Measurements from ENCODE around the gene CASR.

CASR gene

GRCh38 chr3:122273498-122273897 is 90.0 kb downstream of the CASR start:
- no peak overlapping the region for H2AFZ ChIP-seq (ENCODE audit: low read length)
- no peaks in the 10 kb centered on the region for H3K79me2 ChIP-seq (ENCODE audit: insufficient read depth, low read length)
- H3K4me3 ChIP-seq (ENCODE audit: low read depth, low read length, poor library complexity, severe bottlenecking): no peak overlapping the region
- H4K20me1 ChIP-seq (ENCODE audit: insufficient read depth, low read length): no peaks in the 10 kb centered on the region
- H3K9ac ChIP-seq (ENCODE audit: low read length): no peak overlapping the region
- TF ChIP-seq, protein P1, sequence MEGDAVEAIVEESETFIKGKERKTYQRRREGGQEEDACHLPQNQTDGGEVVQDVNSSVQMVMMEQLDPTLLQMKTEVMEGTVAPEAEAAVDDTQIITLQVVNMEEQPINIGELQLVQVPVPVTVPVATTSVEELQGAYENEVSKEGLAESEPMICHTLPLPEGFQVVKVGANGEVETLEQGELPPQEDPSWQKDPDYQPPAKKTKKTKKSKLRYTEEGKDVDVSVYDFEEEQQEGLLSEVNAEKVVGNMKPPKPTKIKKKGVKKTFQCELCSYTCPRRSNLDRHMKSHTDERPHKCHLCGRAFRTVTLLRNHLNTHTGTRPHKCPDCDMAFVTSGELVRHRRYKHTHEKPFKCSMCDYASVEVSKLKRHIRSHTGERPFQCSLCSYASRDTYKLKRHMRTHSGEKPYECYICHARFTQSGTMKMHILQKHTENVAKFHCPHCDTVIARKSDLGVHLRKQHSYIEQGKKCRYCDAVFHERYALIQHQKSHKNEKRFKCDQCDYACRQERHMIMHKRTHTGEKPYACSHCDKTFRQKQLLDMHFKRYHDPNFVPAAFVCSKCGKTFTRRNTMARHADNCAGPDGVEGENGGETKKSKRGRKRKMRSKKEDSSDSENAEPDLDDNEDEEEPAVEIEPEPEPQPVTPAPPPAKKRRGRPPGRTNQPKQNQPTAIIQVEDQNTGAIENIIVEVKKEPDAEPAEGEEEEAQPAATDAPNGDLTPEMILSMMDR (IDR thresholded peaks at IDR 0.05; ENCODE audit: low read length): no peak
- no peak for TF ChIP-seq EZH2 (IDR thresholded peaks at IDR 0.05; ENCODE audit: borderline replicate concordance, low read length)
- H3F3A ChIP-seq (ENCODE audit: insufficient read depth, low read length): no peaks in the 10 kb centered on the region
- no peaks in the 10 kb centered on the region for H3K36me3 ChIP-seq (ENCODE audit: insufficient read depth, low read length)
- no peaks in the 10 kb centered on the region for H3K9me2 ChIP-seq (ENCODE audit: low read depth, low read length)
- H3K27me3 ChIP-seq (ENCODE audit: insufficient read depth, low read length): no peaks in the 10 kb centered on the region
- H3K4me1 ChIP-seq (ENCODE audit: insufficient read depth, low read length, severe bottlenecking): peaks cover 11% of the 10 kb centered on the region
- no peak overlapping the region for H3K4me2 ChIP-seq (ENCODE audit: low read length)
- no peak overlapping the region for H3K27ac ChIP-seq (ENCODE audit: low read depth, low read length, poor library complexity, severe bottlenecking)
- H3K9me3 ChIP-seq (ENCODE audit: low read length): 0 out of 2 replicates have a peak, but pooled peaks cover 2% of the 10 kb centered on the region

- TF ChIP-seq, protein P1 (IDR thresholded peaks at IDR 0.05; ENCODE audit: low read length): no peak
- no peak for TF ChIP-seq EZH2 (IDR thresholded peaks at IDR 0.05; ENCODE audit: borderline replicate concordance, low read length)
- Histone ChIP-seq H3K9ac (ENCODE audit: low read length) (no peak overlapping the region), H2AFZ (ENCODE audit: low read length) (no peak overlapping the region), H3K4me3 (ENCODE audit: low read depth, low read length, poor library complexity, severe bottlenecking) (no peak overlapping the region), H3K27ac (ENCODE audit: low read depth, low read length, poor library complexity, severe bottlenecking) (no peak overlapping the region), H3K9me2 (ENCODE audit: low read depth, low read length) (no peaks in the 10 kb centered on the region), H3K9me3 (ENCODE audit: low read length) (no peaks in the 10 kb centered on the region), H3K27me3 (ENCODE audit: insufficient read depth, low read length) (peaks cover 3% of the 10 kb centered on the region; the same call in 1 of the 2 replicates), H3K79me2 (ENCODE audit: insufficient read depth, low read length) (no peaks in the 10 kb centered on the region), H3F3A (ENCODE audit: insufficient read depth, low read length) (no peaks in the 10 kb centered on the region), H3K4me2 (ENCODE audit: low read length) (no peak overlapping the region), H3K4me1 (ENCODE audit: insufficient read depth, low read length, severe bottlenecking) (no peaks in the 10 kb centered on the region), H4K20me1 (ENCODE audit: insufficient read depth, low read length) (no peaks in the 10 kb centered on the region), H3K36me3 (ENCODE audit: insufficient read depth, low read length) (no peaks in the 10 kb centered on the region)
Observed at GRCh38 chr3:122281891-122282290, 98.4 kb downstream of the CASR start.

GRCh38 chr3:122283796-122284445 is 100.5 kb downstream of the CASR start:
- no peaks in the 10 kb centered on the region for H3K4me1 ChIP-seq (ENCODE audit: insufficient read depth, low read length, severe bottlenecking)
- no peaks in the 10 kb centered on the region for H4K20me1 ChIP-seq (ENCODE audit: insufficient read depth, low read length)
- H3F3A ChIP-seq (ENCODE audit: insufficient read depth, low read length): no peaks in the 10 kb centered on the region
- no peak overlapping the region for H2AFZ ChIP-seq (ENCODE audit: low read length)
- TF ChIP-seq, protein P1 (IDR thresholded peaks at IDR 0.05; ENCODE audit: low read length): no peak
- TF ChIP-seq EZH2 (IDR thresholded peaks at IDR 0.05; ENCODE audit: borderline replicate concordance, low read length): no peak
- H3K79me2 ChIP-seq (ENCODE audit: insufficient read depth, low read length): no peaks in the 10 kb centered on the region
- no peaks in the 10 kb centered on the region for H3K9me2 ChIP-seq (ENCODE audit: low read depth, low read length)
- H3K27ac ChIP-seq (ENCODE audit: low read depth, low read length, poor library complexity, severe bottlenecking): no peak overlapping the region
- no peak overlapping the region for H3K9ac ChIP-seq (ENCODE audit: low read length)
- peaks cover 3% of the 10 kb centered on the region; the same call in 1 of the 2 replicates for H3K27me3 ChIP-seq (ENCODE audit: insufficient read depth, low read length)
- no peak overlapping the region for H3K4me2 ChIP-seq (ENCODE audit: low read length)
- H3K9me3 ChIP-seq (ENCODE audit: low read length): no peaks in the 10 kb centered on the region
- H3K36me3 ChIP-seq (ENCODE audit: insufficient read depth, low read length): no peaks in the 10 kb centered on the region
- no peak overlapping the region for H3K4me3 ChIP-seq (ENCODE audit: low read depth, low read length, poor library complexity, severe bottlenecking)

Measured in OCI-LY1 (cell line).